ENCODE data around the gene ODAD3. TPM values are rescaled to one million over a fixed set of nuclear protein-coding genes. Genes with fewer than 3 reads are reported as not detected.

The ODAD3 gene
- total and polyA plus RNA-seq, 2 of the 13 experiments (the other 11 are each of a cell fraction or from before 2014, with no cell fraction given) = 0.04 to 0.08 TPM

DNA sequence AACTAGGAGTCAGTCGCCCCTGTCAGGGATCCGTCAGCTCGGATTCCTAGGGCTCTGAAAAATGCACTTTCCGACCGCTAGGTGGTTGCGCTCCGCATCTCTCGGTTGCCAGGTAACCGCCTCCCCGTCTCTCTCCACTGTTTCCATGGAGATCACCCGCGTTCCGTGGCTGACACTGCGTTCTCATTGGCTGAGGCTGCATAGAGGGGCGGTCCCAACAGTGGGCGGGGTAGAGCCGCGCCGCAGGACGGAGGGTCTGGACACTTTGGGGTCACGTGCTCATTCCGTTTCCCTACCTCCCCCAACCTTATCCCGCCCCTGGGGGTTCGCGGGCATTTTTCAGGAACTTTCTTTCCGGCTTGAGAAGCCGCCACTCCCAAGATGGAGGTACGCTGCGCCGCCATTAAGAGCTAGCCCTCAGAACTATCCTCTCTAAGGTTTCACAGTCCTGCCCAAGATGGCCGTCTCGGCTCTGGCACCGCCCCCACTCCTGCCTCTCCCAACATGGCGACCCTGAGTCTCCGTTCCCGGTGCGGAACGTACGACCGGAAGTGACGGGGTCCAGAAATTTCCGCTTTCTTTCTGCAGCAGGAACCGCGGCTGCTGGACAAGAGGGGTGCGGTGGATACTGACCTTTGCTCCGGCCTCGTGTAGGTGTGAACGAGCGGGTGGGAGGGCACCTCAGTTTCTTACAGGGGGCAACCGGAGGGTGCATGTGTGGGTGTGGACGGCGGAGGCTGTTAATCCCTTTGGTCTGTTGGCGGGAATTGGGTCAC, at the start of gene ODAD3, which contains the start of gene PRKCSH (continued):
- TF ChIP-seq, protein P1, sequence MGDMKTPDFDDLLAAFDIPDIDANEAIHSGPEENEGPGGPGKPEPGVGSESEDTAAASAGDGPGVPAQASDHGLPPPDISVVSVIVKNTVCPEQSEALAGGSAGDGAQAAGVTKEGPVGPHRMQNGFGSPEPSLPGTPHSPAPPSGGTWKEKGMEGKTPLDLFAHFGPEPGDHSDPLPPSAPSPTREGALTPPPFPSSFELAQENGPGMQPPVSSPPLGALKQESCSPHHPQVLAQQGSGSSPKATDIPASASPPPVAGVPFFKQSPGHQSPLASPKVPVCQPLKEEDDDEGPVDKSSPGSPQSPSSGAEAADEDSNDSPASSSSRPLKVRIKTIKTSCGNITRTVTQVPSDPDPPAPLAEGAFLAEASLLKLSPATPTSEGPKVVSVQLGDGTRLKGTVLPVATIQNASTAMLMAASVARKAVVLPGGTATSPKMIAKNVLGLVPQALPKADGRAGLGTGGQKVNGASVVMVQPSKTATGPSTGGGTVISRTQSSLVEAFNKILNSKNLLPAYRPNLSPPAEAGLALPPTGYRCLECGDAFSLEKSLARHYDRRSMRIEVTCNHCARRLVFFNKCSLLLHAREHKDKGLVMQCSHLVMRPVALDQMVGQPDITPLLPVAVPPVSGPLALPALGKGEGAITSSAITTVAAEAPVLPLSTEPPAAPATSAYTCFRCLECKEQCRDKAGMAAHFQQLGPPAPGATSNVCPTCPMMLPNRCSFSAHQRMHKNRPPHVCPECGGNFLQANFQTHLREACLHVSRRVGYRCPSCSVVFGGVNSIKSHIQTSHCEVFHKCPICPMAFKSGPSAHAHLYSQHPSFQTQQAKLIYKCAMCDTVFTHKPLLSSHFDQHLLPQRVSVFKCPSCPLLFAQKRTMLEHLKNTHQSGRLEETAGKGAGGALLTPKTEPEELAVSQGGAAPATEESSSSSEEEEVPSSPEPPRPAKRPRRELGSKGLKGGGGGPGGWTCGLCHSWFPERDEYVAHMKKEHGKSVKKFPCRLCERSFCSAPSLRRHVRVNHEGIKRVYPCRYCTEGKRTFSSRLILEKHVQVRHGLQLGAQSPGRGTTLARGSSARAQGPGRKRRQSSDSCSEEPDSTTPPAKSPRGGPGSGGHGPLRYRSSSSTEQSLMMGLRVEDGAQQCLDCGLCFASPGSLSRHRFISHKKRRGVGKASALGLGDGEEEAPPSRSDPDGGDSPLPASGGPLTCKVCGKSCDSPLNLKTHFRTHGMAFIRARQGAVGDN (CRISPR knock-in tag; IDR thresholded peaks at IDR 0.05) = peak; percentile 91
- TF ChIP-seq TOE1 (CRISPR knock-in tag; IDR thresholded peaks at IDR 0.05) (no peak), ZNF790 (CRISPR knock-in tag; IDR thresholded peaks at IDR 0.05; ENCODE audit: borderline replicate concordance) (no peak), ZBTB7B (CRISPR knock-in tag; IDR thresholded peaks at IDR 0.05) (0 out of 2 replicates have a peak, but pooled peaks have one; percentile 49), ZFP90 (CRISPR knock-in tag; IDR thresholded peaks at IDR 0.05; ENCODE audit: borderline replicate concordance) (peak; percentile 49; the same call in 1 of the 2 replicates), AGO2 (optimal IDR thresholded peaks at IDR 0.05; ENCODE audit: low read depth, low read length) (peak; percentile 69), ZNF24 (IDR thresholded peaks at IDR 0.05) (no peak), MAZ (IDR thresholded peaks at IDR 0.05; ENCODE audit: borderline replicate concordance, low read depth, low read length) (peak; percentile 75; the same call in 1 of the 2 replicates), MAZ (CRISPR knock-in tag; IDR thresholded peaks at IDR 0.05; ENCODE audit: low read depth) (peak; percentile 78), TFDP2 (CRISPR knock-in tag; IDR thresholded peaks at IDR 0.05) (peak; percentile 89), DNMT1 (CRISPR knock-in tag; IDR thresholded peaks at IDR 0.05) (0 out of 2 replicates have a peak, but pooled peaks have one; percentile 54), SALL1 (CRISPR knock-in tag; IDR thresholded peaks at IDR 0.05) (peak; percentile 60), SAP130 (CRISPR knock-in tag; IDR thresholded peaks at IDR 0.05; ENCODE audit: low read depth) (peak; percentile 86), ZBTB8A (CRISPR knock-in tag; IDR thresholded peaks at IDR 0.05; ENCODE audit: borderline replicate concordance, low read depth) (no peak), ZNF230 (CRISPR knock-in tag; IDR thresholded peaks at IDR 0.05) (no peak), PHB2 (IDR thresholded peaks at IDR 0.05; ENCODE audit: partially characterized antibody) (no peak), ZC3H4 (CRISPR knock-in tag; IDR thresholded peaks at IDR 0.05; ENCODE audit: borderline replicate concordance) (no peak)
- TF ChIP-seq, protein P2, sequence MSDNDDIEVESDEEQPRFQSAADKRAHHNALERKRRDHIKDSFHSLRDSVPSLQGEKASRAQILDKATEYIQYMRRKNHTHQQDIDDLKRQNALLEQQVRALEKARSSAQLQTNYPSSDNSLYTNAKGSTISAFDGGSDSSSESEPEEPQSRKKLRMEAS (IDR thresholded peaks at IDR 0.05) = peak; percentile 93
- TF ChIP-seq, protein P3, sequence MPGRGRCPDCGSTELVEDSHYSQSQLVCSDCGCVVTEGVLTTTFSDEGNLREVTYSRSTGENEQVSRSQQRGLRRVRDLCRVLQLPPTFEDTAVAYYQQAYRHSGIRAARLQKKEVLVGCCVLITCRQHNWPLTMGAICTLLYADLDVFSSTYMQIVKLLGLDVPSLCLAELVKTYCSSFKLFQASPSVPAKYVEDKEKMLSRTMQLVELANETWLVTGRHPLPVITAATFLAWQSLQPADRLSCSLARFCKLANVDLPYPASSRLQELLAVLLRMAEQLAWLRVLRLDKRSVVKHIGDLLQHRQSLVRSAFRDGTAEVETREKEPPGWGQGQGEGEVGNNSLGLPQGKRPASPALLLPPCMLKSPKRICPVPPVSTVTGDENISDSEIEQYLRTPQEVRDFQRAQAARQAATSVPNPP (CRISPR knock-in tag; IDR thresholded peaks at IDR 0.05) = no peak
- TF ChIP-seq, protein P4, sequence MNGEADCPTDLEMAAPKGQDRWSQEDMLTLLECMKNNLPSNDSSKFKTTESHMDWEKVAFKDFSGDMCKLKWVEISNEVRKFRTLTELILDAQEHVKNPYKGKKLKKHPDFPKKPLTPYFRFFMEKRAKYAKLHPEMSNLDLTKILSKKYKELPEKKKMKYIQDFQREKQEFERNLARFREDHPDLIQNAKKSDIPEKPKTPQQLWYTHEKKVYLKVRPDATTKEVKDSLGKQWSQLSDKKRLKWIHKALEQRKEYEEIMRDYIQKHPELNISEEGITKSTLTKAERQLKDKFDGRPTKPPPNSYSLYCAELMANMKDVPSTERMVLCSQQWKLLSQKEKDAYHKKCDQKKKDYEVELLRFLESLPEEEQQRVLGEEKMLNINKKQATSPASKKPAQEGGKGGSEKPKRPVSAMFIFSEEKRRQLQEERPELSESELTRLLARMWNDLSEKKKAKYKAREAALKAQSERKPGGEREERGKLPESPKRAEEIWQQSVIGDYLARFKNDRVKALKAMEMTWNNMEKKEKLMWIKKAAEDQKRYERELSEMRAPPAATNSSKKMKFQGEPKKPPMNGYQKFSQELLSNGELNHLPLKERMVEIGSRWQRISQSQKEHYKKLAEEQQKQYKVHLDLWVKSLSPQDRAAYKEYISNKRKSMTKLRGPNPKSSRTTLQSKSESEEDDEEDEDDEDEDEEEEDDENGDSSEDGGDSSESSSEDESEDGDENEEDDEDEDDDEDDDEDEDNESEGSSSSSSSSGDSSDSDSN (CRISPR knock-in tag; IDR thresholded peaks at IDR 0.05) = peak; percentile 49; the same call in 1 of the 2 replicates
